A549 treated with dexamethasone at 1 μM for 4 hours (cell line): Measurements from ENCODE around the gene PIK3R6. TPM values are rescaled to one million over a fixed set of nuclear protein-coding genes. Genes with fewer than 3 reads are reported as not detected.

ENCODE experiments used
- total RNA-seq: library from RNA; stranded (reverse); fragments of 200-300 nt; extraction: Qiagen RNA extraction; gene quantifications from 5 replicates; pipeline ENCODE4 v1.2.3, GENCODE V29; 2022

Gene PIK3R6, protein sequence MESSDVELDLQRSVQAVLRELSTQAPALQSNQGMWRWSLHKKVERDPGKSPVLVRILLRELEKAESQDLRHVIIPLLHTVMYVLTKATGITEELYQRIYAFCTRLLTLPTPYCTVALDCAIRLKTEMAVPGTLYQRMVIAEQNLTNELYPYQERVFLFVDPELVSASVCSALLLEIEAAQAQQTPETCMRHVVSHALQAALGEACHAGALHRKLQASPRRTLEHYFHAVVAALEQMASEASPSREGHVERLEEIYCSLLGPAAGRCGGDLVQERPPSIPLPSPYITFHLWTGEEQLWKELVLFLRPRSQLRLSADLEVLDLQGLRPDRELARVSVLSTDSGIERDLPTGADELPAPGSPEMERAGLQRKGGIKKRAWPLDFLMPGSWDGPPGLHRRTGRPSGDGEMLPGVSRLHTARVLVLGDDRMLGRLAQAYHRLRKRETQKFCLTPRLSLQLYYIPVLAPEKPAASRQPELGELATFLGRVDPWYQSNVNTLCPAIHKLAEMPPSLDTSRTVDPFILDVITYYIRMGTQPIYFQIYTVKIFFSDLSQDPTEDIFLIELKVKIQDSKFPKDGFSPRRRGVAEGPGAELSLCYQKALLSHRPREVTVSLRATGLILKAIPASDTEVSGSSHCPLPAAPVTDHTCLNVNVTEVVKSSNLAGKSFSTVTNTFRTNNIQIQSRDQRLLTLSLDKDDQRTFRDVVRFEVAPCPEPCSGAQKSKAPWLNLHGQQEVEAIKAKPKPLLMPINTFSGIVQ
- 0.06 TPM in 1 of 5 replicates, not detected in the others for total RNA-seq

GRCh38 chr17:8867361-8867981, at the start of gene PIK3R6:
TSS of gene PIK3R6 (minus strand) at chr17:8867674. CDS start at chr17:8849794, 17,880 bp downstream.

GRCh38 chr17:8798846-8799569, 68.5 kb downstream of the PIK3R6 start, which contains the start of gene MFSD6L:
TSS of gene MFSD6L (minus strand) at chr17:8799365. CDS start at chr17:8799120, 245 bp downstream.

DNA sequence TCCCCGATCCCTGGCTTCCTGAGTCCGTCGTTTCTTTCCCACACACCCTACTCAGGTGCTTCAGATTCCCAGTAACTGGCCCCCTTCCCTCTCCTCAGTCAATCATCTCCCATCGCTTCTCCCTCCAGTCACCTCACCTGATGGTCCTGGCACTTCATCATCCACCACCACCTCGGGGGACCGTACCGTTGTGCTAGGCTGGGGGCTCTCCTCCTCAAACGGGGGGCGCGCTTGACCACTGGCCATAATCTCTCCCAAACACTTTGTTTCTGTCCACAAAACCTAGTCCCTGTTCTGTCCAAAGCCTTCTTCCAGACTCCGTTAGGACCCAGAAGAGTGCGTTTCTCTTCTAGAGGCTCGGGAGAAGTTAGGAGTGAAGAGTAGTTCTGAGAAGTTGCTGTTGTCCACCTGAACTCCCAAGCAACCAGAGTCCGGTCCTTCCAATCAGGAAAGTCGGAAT, 109.3 kb downstream of the PIK3R6 start, which contains the start of gene SPDYE4:
Gene SPDYE4, minus strand, starts transcription at position 410 of the 460 bp plus-strand sequence. Its CDS starts 164 bp downstream, at position 246.

Other genes with a start within 250 kb of the PIK3R6 start
- gene MYH10, start 236.9 kb downstream of the PIK3R6 start, total RNA-seq: 16.4 to 25.5 TPM (median 24.5 TPM) in 5 replicates
- not detected in 5 replicates for gene CCDC42, start 122.8 kb downstream of the PIK3R6 start, total RNA-seq
- gene SPDYE4, start 109.1 kb downstream of the PIK3R6 start, total RNA-seq: not detected in 5 replicates
- gene MFSD6L, start 68.3 kb downstream of the PIK3R6 start, total RNA-seq: not detected in 5 replicates
- gene PIK3R5, start 98.0 kb upstream of the PIK3R6 start, total RNA-seq: 0.09 to 0.18 TPM (median 0.13 TPM) in 5 replicates
- gene NTN1, start 153.8 kb upstream of the PIK3R6 start, total RNA-seq: 0.52 to 0.64 TPM (median 0.62 TPM) in 5 replicates